ENCODE results near the gene MYORG. TPM values are rescaled to one million over a fixed set of nuclear protein-coding genes. Genes with fewer than 3 reads are reported as not detected.
A peak's percentile ranks its signal among the peaks of the same experiment; 100 is the strongest.

MYORG gene
- total RNA-seq, 6 experiments from 2014 or later = 27.1 to 73.6 (median 36.0) TPM

GRCh38 chr9:34375901-34376595 is 650 bp downstream of the MYORG start:
- peaks cover 0 to 34% (median 7%) of the 10 kb centered on the region in 4 donors for H3K4me1 ChIP-seq
- peak; percentile 26 to 47 (median 41) for ATAC-seq
- H3K27ac ChIP-seq = peak overlapping the region; percentile 60 to 69 (median 64)

GRCh38 chr9:34374905-34375552 is 1.7 kb downstream of the MYORG start:
- ATAC-seq = peak; percentile 51 to 64 (median 56)

More at GRCh38 chr9:34375901-34376595, 650 bp downstream of the MYORG start:
- Histone ChIP-seq H3K9me3 (no peaks in the 10 kb centered on the region), H3K4me3 (peak overlapping the region; percentile 80 to 83 (median 80)), H3K27me3 (no peaks in the 10 kb centered on the region), H3K36me3 (peaks cover 0 to 14% (median 6%) of the 10 kb centered on the region in 4 donors)
- TF ChIP-seq POLR2A (IDR thresholded peaks at IDR 0.05) (no peak), CTCF (IDR thresholded peaks at IDR 0.05) (peak; percentile 19 to 34 (median 24))
- peak; percentile 75 to 84 (median 80) for DNase-seq
- intact Hi-C loops (cut with DNase I) = loop anchor here in 1 of 2 donors (5.0 kb wide), 1 partner anchor 44 kb away; no protein-coding TSS in a partner anchor
- 2% methylated on average over 8 of the region's 22 CpGs for WGBS (ENCODE audit: insufficient coverage, low coverage, low lambda C conversion rate, missing lambda C conversion rate)

GRCh38 chr9:34374339-34374738 is 2.4 kb downstream of the MYORG start:
- H3K4me3 ChIP-seq = peak overlapping the region in 1 of 3 donors; percentile 83
- WGBS (ENCODE audit: insufficient coverage, low coverage, low lambda C conversion rate, missing lambda C conversion rate) = 40% methylated on average over 3 of the region's 3 CpGs
- intact Hi-C loops (cut with DNase I) = loop anchor here in 1 of 2 donors (5.0 kb wide), 1 partner anchor 37 kb away; no protein-coding TSS in a partner anchor
- peaks cover 0 to 20% (median 8%) of the 10 kb centered on the region in 4 donors for H3K36me3 ChIP-seq
- H3K9me3 ChIP-seq = no peaks in the 10 kb centered on the region
- peaks cover 0 to 45% (median 8%) of the 10 kb centered on the region in 4 donors for H3K4me1 ChIP-seq
- TF ChIP-seq CTCF (IDR thresholded peaks at IDR 0.05) (no peak), POLR2A (IDR thresholded peaks at IDR 0.05) (no peak)
- ATAC-seq (no peak), DNase-seq (no peak)
- H3K27ac ChIP-seq = peak overlapping the region in 2 of 3 donors; percentile 59 to 60
- H3K27me3 ChIP-seq = no peaks in the 10 kb centered on the region

More at GRCh38 chr9:34374905-34375552, 1.7 kb downstream of the MYORG start:
- 11% methylated on average over 2 of the region's 5 CpGs for WGBS (ENCODE audit: insufficient coverage, low coverage, low lambda C conversion rate, missing lambda C conversion rate)
- Histone ChIP-seq H3K27me3 (no peaks in the 10 kb centered on the region), H3K4me3 (peak overlapping the region; percentile 80 to 83 (median 80)), H3K4me1 (peaks cover 0 to 39% (median 8%) of the 10 kb centered on the region in 4 donors), H3K36me3 (peaks cover 0 to 20% (median 8%) of the 10 kb centered on the region in 4 donors), H3K27ac (peak overlapping the region in 2 of 3 donors; percentile 60 to 69), H3K9me3 (no peaks in the 10 kb centered on the region)
- DNase-seq = peak; percentile 76 to 89 (median 87)
- intact Hi-C loops (cut with DNase I) = loop anchor here (5.0 kb wide), 2 partner anchors 38 to 43 kb away; no protein-coding TSS in a partner anchor
- peak in 3 of 4 donors; percentile 4 to 10 (median 6) for TF ChIP-seq CTCF (IDR thresholded peaks at IDR 0.05)
- peak; percentile 68 for TF ChIP-seq POLR2A (IDR thresholded peaks at IDR 0.05)

GRCh38 chr9:34373749-34374148 is 2.9 kb downstream of the MYORG start:
- TF ChIP-seq CTCF (IDR thresholded peaks at IDR 0.05) (no peak), POLR2A (IDR thresholded peaks at IDR 0.05) (no peak)
- Histone ChIP-seq H3K9me3 (no peaks in the 10 kb centered on the region), H3K4me1 (peaks cover 0 to 41% (median 8%) of the 10 kb centered on the region in 4 donors), H3K4me3 (no peak overlapping the region), H3K27ac (peak overlapping the region in 2 of 3 donors; percentile 59 to 60), H3K27me3 (no peaks in the 10 kb centered on the region), H3K36me3 (peaks cover 0 to 24% (median 8%) of the 10 kb centered on the region in 4 donors)
- DNase-seq (no peak), ATAC-seq (no peak)
- intact Hi-C loops (cut with DNase I) = loop anchor here in 1 of 2 donors (5.0 kb wide), 1 partner anchor 36 kb away; no protein-coding TSS in a partner anchor
- 71% methylated on average over 1 of the region's 2 CpGs for WGBS (ENCODE audit: insufficient coverage, low coverage, low lambda C conversion rate, missing lambda C conversion rate)

Data from right lobe of liver (tissue), 6 donors.